ENCODE data around the gene ATP8B3.

The ATP8B3 gene

GRCh38 chr19:1811942-1812425 is at the start of gene ATP8B3:
TSS of gene ATP8B3 (minus strand) at chr19:1812276. CDS start at chr19:1811736, 540 bp downstream.
- DNase-seq (ENCODE audit: low spot score): no peak

GRCh38 chr19:1861599-1862031 is 49.5 kb upstream of the ATP8B3 start:
- no peak for DNase-seq (ENCODE audit: low spot score)

DNA sequence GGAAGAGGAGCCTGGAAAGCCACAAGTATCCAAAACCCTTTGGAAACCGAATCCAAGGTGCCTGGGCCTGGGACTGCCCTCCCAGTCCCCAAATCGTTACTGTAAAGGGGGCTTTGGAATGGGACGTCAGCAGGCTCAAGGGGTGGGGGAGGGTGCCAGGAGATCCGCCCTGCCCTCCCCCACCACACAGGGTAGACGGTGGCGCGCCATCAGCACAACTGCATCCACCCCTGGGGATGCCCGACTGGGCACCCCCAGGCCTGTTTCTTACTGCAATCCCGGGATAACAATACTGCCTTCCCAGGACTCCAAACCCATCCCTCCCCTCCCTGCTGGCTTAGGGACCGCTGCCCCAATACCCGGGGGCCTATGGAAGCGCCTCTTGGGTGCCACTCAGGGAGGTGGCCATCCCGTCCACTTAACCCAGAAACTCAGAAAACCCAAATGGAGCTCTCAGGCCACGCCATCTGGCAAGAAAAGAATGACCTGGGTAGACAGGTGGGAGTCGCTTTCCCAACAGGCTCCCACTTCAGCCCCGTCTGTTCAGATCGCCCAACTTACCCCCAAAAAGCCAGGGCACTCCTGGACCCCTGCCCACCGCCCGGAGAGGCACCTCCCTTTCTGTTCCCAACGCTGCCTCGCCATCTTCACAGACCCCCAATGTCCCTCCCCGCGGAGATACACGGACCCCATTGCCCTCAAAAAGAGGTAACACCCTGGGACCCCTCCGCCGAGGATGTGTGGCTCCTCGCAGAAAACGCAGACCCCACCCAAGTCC is 48.9 kb upstream of the ATP8B3 start:
- no peak for DNase-seq (ENCODE audit: low spot score)

DNA sequence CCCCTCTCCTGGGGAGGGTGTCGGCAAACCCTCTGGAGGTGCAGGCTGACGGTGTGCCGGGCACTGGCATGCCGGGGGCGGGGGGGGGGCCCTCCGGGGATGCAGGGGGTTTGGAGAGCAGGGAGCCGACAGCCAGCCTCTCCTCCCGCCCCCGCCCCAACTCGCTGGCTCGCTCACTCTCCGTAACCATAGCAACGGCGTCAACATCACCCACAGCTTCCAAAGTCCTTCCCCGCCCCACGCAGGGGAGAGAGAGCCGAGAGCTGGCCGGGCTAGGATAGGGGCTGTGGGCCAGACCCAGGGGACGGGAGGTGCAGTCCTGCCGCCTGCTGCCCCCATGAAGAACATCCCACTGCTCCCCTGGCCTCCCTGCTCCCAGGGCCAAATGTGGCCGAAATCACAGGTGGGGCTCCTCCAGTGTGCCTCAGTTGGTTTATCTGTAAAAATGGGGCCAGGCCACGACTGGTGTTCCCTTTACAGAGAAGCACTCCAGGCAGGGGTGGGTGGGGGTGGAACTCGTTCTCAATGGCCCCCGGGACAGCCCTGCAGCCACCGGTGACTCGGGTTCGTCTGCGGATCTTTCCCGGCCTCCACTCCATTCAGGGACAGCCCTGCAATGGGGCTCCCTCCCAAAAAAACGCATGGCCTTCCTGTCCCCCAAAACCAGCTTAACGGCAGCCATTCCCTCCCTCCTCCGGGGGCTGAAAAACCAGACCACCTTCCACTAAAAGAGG is 48.1 kb upstream of the ATP8B3 start:
- peak; percentile 55 for DNase-seq (ENCODE audit: low spot score)

- no peak for DNase-seq (ENCODE audit: low spot score)
Measured at GRCh38 chr19:1859331-1859781, 47.3 kb upstream of the ATP8B3 start.

GRCh38 chr19:1858412-1859081 is 46.5 kb upstream of the ATP8B3 start:
- DNase-seq (ENCODE audit: low spot score): no peak

- no peak for DNase-seq (ENCODE audit: low spot score)
Measured at GRCh38 chr19:1857648-1858326, 45.7 kb upstream of the ATP8B3 start.

GRCh38 chr19:1856698-1857603 is 44.9 kb upstream of the ATP8B3 start:
- DNase-seq (ENCODE audit: low spot score): peak; percentile 75

- no peak for DNase-seq (ENCODE audit: low spot score)
Measured at GRCh38 chr19:1856345-1856697, 44.2 kb upstream of the ATP8B3 start.

DNA sequence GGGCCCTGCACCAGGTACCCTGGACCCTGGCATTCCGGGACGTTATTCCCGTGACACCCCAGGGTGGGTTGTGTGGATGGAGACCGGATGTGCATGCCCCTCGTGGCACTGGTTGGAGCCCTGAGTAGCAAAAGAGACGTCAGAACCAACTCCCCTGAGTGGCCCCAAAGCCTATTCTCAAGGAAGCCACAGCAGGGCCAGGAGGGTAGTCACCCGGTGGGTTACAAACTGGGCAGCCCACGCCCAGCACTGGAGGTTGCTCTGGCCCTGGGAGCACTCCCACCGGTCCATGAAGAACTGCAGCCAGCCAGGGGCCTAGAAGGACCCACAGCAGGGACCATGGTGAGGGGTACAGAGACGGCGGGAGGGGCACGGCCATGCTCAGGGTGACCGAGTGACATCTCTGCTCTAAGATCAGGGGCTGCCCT is 43.8 kb upstream of the ATP8B3 start:
- no peak for DNase-seq (ENCODE audit: low spot score)

DNA sequence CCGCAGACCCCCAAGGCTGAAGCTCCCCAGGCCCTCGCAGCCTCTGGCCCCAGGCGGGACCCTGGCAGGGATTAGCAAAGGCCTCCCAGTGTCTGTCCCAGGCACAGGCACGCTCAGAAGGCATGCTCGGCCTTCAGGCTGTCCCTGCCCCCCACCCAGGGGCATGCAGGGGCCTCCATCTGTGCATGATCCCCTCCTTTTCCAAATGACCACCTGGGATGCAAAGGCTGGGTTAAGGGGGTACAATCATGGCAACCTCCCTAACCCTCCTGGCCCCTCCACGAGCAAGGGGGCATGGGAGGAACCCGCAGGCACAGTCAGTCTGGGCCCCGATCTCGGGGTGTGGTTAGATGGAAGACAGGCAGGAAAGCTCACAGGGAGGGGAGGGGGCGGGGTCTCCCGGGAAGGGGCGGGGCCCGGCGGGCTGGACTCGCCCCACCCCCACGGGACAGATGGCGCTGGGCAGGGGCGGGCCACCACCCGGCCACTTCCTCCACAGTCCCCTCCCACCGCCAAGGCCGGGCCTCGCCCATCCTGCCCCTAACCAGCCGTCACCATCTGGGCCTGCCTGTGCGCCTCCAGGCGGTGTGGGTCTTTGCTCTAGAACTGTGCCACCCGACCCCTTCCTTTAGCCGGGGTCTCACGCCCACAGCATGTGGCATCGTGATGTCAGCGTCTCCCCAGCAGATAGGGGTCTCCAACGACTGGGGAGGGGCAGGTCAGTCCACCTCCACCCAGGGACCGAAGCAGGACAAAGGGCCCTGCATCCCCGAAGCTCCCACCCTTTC is 43.2 kb upstream of the ATP8B3 start:
- peak; percentile 78 for DNase-seq (ENCODE audit: low spot score)

DNA sequence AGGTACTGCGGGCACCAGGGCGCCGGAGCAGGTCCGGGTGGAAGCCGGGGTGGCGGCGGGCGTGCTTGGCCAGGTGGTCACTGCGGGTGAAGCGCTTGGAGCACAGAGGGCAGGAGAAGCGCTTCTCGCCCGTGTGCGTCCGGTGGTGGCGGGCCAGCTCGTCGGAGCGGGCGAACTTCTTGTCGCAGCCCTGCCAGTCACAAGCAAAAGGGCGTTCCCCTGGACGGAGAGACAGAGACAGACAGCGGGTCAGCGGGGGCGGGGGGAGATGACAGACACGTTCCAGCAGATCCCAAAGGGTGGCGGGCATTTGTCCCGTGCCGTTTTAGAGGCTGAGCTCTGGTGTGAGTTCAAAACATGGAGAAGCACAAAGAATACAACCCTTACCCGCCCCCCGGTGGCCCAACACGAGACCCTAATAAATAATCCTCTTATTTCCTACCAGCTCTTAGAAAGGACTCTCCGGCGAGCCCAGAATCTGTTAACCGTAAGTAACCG is 42.5 kb upstream of the ATP8B3 start:
- DNase-seq (ENCODE audit: low spot score): no peak

GRCh38 chr19:1854039-1854541 is 42.0 kb upstream of the ATP8B3 start:
- DNase-seq (ENCODE audit: low spot score): no peak

GRCh38 chr19:1853295-1854038 is 41.4 kb upstream of the ATP8B3 start:
- DNase-seq (ENCODE audit: low spot score): peak; percentile 56

- DNase-seq (ENCODE audit: low spot score): no peak
Measured at GRCh38 chr19:1852581-1853128, 40.6 kb upstream of the ATP8B3 start.

DNA sequence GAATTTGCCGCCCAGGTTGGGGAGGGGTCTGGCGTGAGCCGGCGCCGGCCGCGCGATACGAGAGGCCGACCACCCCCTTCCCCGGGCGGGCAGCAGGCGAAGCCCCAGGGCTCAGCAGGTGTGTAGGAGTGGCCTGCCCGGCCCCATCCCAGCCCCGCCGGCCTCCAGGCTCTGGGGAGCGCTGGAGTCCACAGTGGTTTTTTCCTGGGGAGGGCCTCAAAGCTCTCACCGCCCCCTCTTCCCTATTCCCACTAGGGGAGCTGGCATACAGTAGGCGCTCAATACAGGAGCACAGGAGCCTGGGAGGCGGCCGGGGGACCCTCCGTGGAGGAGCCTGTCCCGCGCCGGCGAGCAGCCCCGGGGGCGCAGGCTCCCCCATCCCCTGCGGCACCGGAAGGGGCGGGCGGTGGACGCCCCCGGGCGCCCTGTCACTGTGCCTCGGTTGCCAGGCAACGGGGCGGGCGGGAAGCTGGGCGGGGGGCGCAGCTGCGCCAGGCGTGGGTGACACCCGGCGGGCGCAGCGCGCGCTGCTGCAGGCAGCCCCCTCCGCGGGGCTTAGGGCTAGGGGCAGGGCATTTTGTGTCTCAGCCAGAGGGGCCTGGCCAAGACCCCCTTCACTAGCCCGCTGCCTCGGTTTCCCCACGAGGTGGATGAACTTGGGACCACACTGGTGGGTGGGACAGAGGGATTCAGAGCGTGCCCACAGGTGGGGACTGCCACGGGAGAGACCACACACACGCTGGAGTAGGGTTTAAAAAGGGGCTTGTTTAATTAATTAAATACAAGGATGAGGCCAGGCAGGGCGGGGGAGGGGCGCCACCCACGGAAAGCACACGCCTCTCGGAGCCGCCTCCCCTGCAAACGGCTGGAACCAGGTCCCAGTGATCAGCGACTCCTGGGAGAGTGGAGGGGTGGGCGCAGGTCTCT is 39.8 kb upstream of the ATP8B3 start:
- DNase-seq (ENCODE audit: low spot score): no peak

- no peak for DNase-seq (ENCODE audit: low spot score)
Measured at GRCh38 chr19:1850809-1851653, 39.0 kb upstream of the ATP8B3 start.
